IMR-90 (cell line): Measurements from ENCODE around the gene KIF5C.

ENCODE experiments used
- BHLHE40 ChIP-seq: fragments of 150-350 bp; IDR thresholded peaks from 2 replicates; pipeline ENCODE4 v1.6.1; 2016; ENCODE audit warnings: mild to moderate bottlenecking, low read depth, low read length
- CEBPB ChIP-seq: IDR thresholded peaks from 2 replicates; pipeline ENCODE4 v1.6.1; 2012; ENCODE audit warnings: low read depth, low read length, improper control_type of control experiment
- CHD1 ChIP-seq: IDR thresholded peaks from 2 replicates; pipeline ENCODE4 v1.6.1; 2012; ENCODE audit warnings: low read depth, low read length, improper control_type of control experiment
- FOS ChIP-seq: fragments of 150-350 bp; IDR thresholded peaks from 2 replicates; pipeline ENCODE4 v1.6.1; 2016; ENCODE audit warnings: low read depth, low read length
- MAFK ChIP-seq: IDR thresholded peaks from 2 replicates; pipeline ENCODE4 v1.6.1; 2012; ENCODE audit warnings: low read depth, low read length, improper control_type of control experiment
- POLR2A ChIP-seq: IDR thresholded peaks from 2 replicates; pipeline ENCODE4 v1.6.1; 2012; ENCODE audit warnings: mild to moderate bottlenecking, low read depth, low read length
- RAD21 ChIP-seq: IDR thresholded peaks from 2 replicates; pipeline ENCODE4 v1.6.1; 2012; ENCODE audit warnings: low read length, improper control_type of control experiment
- RFX5 ChIP-seq: IDR thresholded peaks from 2 replicates; pipeline ENCODE4 v1.8.0; 2012; ENCODE audit warnings: low read depth, mild to moderate bottlenecking, low read length, moderate library complexity
- SMC3 ChIP-seq: fragments of 150-350 bp; IDR thresholded peaks from 2 replicates; pipeline ENCODE4 v1.6.1; 2016; ENCODE audit warnings: low read depth, mild to moderate bottlenecking, antibody characterized with exemption, low read length, moderate library complexity
- TF ChIP-seq, protein P1 (sequence below): conservative IDR thresholded peaks from 2 replicates; pipeline ENCODE4 v1.5.1; 2012; ENCODE audit warnings: mild to moderate bottlenecking, low read depth, low read length, improper control_type of control experiment
- TF ChIP-seq, protein P2 (sequence below): fragments of 150-350 bp; IDR thresholded peaks from 2 replicates; pipeline ENCODE4 v1.6.1; 2017; ENCODE audit warnings: mild to moderate bottlenecking, antibody characterized with exemption, low read length, low read depth

DNA sequence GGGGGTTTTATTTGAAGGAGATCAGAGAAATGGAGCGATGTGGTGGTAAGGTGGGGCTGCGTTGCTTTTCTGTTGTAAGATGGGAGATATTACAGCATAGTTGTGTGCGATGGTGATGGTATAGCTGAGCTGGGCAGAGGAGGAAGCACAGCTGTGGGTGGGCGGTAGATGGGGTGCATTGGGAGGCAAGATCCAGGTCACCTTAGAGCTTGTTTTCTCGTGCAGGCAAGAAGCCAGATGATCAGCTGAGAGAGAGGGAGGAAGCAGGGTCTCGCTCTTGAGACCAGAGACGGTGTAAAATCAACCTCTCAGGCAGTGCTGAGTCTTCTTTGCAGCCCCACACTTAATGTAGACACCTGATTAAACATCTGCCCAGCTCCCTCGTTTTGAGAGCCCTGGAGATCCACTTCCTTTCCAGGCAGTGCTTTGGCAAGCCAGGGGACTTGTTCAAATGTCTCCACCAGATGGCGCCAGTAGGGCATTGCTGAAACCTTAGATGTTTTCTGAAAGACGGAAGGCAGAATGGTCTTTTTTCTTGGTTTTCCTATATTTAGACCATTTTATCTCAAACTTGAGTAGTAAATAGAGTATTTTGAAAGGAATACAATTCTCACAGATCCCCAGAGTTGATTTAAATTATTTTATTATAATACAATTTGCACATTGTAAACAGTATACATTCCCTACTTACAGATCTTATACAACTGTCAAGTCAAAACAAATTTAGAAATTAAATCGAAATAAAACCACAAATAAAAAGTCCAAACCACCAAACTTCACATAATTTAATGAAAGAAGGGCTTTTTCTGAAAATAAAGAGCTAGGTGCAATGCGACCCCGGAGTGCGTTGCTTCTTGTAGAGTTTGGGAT lies 142.3 kb downstream of the KIF5C start:
- TF ChIP-seq, protein P1, sequence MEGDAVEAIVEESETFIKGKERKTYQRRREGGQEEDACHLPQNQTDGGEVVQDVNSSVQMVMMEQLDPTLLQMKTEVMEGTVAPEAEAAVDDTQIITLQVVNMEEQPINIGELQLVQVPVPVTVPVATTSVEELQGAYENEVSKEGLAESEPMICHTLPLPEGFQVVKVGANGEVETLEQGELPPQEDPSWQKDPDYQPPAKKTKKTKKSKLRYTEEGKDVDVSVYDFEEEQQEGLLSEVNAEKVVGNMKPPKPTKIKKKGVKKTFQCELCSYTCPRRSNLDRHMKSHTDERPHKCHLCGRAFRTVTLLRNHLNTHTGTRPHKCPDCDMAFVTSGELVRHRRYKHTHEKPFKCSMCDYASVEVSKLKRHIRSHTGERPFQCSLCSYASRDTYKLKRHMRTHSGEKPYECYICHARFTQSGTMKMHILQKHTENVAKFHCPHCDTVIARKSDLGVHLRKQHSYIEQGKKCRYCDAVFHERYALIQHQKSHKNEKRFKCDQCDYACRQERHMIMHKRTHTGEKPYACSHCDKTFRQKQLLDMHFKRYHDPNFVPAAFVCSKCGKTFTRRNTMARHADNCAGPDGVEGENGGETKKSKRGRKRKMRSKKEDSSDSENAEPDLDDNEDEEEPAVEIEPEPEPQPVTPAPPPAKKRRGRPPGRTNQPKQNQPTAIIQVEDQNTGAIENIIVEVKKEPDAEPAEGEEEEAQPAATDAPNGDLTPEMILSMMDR = peak; percentile 90
- TF ChIP-seq CEBPB (no peak), POLR2A (no peak), RFX5 (no peak), BHLHE40 (no peak), MAFK (no peak), CHD1 (no peak), RAD21 (peak; percentile 88), SMC3 (peak; percentile 95), FOS (no peak)
- TF ChIP-seq, protein P2, sequence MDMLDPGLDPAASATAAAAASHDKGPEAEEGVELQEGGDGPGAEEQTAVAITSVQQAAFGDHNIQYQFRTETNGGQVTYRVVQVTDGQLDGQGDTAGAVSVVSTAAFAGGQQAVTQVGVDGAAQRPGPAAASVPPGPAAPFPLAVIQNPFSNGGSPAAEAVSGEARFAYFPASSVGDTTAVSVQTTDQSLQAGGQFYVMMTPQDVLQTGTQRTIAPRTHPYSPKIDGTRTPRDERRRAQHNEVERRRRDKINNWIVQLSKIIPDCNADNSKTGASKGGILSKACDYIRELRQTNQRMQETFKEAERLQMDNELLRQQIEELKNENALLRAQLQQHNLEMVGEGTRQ = no peak
